Inferior parietal cortex (tissue), 1 donor: ENCODE measurements around the gene LUM.

ENCODE experiments used
- DNase-seq: peaks from one replicate; pipeline ENCODE4 v3.0.0-alpha.2; 2016; ENCODE audit errors: extremely low spot score

LUM gene

DNA sequence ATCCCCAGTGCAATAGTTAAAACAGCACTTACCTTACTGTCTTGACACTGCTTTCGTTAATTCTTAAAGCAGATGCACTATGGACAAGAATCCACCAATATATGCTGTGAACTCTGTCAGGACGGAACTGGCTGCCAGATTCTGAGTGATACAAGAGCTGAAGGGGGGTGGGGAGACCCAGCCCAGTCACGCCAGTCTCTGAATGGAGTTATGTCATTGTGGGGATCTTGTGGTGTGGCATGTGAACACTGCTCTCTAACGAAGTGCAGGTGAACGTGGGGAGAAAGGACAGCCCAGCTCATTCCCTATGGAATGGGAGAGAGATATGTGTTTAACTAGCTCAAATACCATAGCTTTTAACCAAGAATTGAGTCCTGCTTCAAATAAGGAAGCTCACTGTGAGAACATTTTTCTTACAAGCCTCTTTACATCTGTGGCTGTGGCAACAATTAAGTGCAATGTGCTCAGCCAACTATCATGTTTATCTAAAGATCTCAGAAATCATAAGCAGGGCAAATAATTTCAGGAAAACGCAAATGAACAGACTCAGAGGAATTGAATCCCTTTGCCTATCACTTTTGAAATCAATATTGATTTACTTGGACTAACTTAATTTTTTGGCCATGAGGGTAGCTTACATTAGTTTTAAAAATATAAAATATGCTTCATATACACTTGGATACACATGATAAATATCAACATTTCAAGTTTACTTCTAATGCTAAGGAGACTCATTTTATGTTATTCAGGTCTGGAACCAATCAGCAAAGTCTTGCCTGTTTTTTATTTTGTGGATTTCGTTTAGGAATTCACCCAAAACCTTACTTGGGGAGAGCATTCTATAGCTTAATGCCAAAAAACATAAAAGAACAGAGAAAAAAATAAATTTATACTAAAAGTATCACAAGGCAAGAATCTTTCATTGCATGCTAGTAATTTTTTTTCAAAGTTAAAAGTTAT, at the start of gene LUM:
TSS of gene LUM (minus strand) at position 129 of the 960 bp plus-strand sequence. CDS start 2,515 bp downstream, outside the sequence.
- no peak for DNase-seq

- no peak for DNase-seq
Observed at GRCh38 chr12:91161009-91161408, 49.7 kb upstream of the LUM start.

DNA sequence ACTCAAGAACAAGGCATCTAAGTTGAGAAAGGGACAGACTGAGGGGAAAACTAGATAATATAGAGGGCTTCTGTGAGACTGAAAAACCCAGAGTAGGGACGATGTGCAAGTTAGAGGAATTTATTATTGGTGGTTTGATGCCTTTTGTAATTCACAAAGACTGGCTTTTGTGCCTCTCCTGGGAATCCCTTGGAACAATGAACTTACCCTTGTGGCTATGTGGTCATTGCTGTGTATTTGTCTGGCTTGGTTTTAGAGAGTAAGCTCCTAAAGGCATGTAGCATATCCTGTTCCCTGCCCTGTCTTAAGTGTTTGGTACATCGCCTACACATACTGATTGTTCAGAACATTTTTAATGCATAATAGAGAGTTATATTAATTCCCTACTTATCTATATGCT, 44.7 kb upstream of the LUM start:
- DNase-seq = no peak

- DNase-seq = no peak
Observed at GRCh38 chr12:91154131-91154530, 42.8 kb upstream of the LUM start.

- DNase-seq = no peak
Observed at GRCh38 chr12:91144053-91144452, 32.8 kb upstream of the LUM start.

- no peak for DNase-seq
Observed at GRCh38 chr12:91143206-91143605, 31.9 kb upstream of the LUM start.

DNA sequence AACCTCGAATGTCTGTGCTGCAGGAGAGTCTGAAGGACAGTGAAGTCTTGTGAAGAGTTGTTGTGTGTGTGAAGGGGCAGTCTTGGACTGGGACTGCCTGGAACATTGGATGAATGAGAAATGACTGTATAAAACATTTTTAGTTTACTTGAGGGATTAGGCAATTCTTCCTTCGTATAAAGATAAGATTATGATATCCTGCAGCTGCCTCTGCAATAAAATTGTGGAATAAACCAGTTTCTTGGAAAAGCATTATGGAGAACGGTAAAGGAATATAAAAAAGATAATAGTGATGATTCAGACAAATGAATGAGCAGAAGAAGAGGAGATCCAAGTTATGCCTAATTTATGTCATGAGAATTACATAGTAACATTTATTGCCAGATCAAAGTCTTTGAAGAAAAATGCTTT, 30.9 kb upstream of the LUM start:
- DNase-seq = no peak

DNA sequence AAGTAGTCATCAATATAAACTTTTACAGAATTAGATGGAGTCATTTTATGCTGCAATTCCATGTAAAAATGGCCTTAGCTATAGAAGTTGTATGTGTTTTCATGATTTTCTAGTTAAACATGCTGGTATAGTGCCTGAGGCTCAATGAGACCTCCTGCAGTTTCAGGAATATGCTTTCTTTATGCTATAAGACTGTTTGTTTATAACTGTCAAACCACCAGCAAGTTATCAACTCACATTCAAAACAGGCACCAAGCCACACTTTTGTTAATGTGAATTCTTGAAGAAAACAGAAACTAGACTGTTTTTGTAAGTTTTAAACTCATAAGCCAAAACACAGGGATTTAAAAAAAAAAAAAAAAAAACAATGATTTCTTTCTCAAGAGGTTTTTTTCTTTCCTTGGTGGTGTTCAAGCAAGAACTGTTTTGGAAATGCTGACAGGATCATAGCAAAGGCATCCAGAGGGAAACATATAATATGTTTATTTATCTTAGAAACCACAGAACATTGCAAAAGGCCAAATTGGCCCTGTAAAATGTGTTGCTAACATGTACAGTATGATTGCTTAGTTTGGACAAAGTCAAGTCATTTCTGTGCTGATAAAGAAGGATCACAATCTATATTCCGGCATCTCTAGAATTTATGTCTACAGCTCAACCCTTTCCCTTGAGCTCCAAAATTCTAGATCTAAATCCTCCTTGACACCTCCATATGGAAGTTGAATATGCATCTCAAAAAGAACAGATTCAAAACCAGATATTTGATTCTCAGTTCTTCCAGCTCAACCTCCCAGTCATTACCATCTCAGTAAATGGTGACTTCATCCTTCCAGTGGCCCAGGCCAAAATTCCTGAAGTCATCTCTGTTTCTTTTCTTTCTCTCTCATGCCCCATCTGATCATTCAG, 29.0 kb upstream of the LUM start:
- DNase-seq = no peak

- no peak for DNase-seq
Observed at GRCh38 chr12:91139286-91139685, 28.0 kb upstream of the LUM start.

DNA sequence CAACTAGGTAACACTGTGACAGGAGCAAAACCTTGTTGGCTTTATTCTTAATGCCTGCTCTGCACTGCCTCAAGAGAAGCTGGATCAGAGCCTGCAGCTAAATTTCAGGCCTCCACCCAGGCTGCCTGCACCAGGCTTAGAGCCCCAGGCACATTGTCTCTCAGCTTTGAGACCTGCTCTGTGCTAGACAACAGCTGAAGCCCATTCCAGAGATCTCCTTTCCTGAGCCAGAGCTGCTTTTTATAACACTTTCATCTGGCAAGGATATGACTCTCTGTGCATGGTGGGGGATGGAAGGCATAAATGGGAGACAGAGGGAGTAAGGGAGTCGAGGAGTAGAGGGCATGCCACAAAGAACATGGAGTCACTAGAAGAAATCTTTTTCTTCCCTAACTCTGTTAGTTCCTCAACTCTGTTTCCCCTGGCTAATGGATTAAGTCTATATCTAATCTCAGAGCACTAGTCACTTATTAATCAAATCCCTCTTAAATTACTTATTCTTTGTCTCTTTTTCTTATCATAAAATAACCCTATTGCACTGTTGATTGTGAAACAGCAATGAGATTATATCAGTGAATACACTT, 27.1 kb upstream of the LUM start:
- no peak for DNase-seq

DNA sequence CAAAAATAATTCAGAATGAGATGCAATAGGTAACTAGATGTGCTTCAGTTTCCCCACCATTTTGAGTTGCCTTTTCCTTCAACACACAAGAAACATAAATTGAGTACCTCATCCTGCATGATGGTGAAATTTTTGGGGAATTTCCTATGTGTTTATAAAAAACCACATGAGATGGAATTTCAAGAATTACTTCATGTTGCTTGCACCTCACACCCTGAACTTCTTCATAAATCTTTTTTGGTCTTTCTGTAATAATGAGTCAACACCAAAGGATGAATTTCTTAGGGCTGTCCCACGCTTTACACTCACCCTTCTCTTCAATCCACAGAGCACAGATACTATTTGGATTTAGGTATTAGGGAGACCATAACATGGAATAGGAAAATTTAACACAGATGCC, 22.6 kb upstream of the LUM start:
- DNase-seq = no peak

GRCh38 chr12:91129662-91130362, 18.5 kb upstream of the LUM start:
- no peak for DNase-seq

GRCh38 chr12:91127751-91128150, 16.5 kb upstream of the LUM start:
- no peak for DNase-seq

- no peak for DNase-seq
Observed at GRCh38 chr12:91127306-91127705, 16.0 kb upstream of the LUM start.

DNA sequence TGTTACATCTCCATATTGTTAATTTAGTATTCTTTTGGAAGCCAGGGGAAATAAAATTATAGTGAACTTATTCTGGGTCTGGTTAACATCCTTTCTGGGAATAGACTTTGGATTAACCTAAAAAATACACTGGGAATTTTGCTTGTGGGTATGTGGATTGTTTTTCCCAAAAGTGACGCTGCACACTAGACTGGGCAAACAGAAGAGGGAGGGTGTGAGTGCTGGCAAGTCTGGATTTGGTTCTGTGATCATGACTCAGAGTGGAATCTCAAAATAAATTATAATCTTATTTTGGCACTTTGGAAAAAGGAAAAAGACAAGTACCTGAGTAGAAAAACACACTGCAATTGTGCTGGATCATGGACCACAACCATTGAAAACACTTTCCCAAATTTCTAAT, 15.2 kb upstream of the LUM start:
- no peak for DNase-seq

DNA sequence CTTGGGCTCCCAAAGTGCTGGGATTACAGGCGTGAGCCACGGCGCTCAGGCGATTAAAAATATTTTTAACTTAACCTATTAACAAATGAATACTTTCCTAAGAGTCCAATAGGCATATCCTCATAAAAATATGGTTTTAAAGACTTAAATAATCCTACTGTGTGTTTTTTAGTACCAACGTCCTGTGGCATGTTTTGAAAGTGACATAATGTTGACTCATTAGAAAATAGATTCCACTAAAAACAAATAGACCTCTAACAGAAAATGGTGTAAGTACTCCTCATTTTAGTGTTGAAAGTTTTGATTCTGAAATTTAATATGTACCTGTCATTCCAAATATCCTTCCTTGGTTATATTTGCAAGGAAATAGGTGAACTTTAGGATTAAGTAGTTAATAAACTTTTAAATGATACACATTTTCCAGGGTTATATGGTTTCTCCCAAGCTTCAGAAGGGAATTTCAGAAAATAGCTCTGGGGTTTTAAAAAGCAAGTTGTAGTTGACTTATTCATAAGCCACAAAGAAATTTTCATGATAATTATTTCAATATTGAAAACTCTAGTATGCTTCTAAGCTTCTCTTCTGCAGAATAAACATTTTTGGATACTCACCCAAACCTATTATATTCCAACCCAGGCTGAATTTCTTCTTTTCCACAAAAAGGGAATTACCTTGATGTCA, 12.1 kb upstream of the LUM start:
- no peak for DNase-seq

GRCh38 chr12:91120781-91121180, 9.5 kb upstream of the LUM start:
- no peak for DNase-seq

DNA sequence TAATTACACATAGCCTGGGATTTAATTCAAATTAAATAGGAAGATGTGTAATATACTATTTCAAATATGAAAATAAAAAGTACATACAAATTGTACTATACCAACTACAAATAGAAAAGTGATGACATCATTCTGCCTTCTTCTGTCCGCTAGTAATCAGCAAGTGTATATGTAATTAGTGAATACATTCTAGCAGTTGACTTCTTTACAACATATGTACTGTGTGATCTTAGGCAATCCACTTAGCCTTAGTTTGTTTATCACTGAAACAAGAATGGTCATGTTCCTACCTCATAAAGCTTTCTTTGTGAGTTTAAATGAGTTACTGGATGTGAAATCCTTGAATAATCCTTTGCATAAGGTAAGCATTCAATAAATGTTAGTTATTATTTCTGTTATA, 7.8 kb upstream of the LUM start:
- no peak for DNase-seq

GRCh38 chr12:91113621-91114020, 2.3 kb upstream of the LUM start:
- DNase-seq = no peak

GRCh38 chr12:91110311-91110924, 876 bp downstream of the LUM start:
- DNase-seq = no peak
